AG08395 (cell line): ENCODE data around the gene CCDC57.

Source experiments
- DNase-seq: peaks from one replicate; pipeline ENCODE4 v3.0.0; 2012; ENCODE audit warnings: mixed read lengths, low spot score

Gene CCDC57

DNA sequence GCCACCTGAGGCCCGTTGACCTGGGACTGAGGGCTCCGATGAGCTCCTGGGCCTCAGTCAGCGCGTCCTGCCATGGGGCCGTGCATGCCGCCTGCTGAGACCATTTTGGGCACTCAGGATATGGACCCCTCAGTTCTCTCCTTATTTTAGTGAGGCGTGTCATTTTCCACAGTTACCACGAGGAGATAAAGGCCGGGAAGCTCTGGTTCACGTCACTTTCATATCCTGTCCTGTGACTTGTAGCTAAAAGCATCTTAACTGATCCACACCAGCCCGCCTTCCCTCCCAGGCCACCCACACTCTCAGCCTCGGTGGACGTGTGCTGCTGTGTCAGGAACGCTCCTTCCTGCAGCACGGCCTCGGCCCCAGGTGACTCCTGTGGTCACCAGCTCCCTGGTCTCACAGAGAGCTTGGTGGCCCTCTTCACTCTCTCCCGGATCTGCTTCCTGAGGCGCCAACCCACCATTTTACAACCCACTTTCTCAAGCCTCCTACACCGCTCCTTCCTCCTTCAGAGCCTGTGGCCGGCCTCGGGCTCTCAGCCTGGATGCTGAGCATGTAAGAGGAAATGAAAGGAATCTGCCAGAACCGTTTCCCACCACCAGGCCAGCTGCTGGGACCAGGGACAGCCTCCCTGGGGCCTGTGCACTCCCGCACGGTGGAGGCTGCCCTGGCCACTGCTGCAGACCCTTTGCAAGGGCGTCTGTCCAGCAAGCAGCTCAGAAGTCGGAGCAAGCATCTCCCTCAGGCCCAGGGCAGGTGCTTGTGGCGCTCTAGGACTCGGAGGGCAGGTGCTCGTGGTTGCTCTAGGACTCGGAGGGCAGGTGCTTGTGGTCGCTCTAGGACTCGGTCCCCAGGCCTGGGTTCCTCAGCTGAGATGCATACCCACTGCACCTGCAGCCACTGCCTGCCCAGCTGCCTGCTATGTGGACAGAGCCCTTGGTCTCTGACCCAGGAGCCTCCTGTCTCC, 90.7 kb downstream of the CCDC57 start:
- no peak for DNase-seq

DNA sequence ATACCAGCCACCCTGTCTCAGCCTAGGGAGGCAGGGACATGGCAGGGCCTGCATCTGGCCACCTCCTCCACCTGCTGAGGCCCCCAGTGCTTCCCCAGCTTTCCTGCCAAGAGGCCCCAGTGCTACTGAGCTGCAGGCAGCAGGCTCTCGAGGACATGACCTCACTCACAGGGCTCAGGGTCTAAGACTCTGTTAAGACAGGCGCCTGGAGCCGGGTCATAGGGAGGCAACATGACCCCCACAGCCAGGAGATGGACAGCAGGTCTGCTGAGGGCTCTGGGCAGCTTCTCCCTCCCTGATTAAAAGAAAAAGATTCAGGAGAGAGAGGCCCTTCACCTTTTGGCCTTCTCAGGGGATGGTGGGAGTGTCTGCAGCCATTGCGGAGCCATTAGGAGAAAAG, 91.4 kb downstream of the CCDC57 start:
- DNase-seq: no peak

DNA sequence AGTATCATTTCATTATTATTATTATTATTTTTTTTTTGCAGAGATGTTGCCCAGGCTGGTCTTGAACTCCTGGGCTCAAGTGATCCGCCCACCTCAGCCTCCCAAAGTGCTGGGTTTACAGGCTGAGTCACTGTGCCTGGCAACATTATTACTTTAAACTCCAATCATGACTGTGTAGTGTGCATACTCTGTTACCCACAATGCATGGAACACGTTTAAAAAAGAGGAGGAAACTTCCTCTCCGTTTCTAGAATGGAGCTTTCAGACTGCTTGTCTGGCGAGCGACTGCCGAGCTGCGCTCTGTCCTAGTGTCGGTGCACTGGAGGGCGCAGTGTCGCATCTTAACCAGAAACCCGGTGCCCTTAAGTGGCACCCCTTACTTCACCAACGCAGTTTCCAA, 92.5 kb downstream of the CCDC57 start:
- peak; percentile 32 for DNase-seq

DNA sequence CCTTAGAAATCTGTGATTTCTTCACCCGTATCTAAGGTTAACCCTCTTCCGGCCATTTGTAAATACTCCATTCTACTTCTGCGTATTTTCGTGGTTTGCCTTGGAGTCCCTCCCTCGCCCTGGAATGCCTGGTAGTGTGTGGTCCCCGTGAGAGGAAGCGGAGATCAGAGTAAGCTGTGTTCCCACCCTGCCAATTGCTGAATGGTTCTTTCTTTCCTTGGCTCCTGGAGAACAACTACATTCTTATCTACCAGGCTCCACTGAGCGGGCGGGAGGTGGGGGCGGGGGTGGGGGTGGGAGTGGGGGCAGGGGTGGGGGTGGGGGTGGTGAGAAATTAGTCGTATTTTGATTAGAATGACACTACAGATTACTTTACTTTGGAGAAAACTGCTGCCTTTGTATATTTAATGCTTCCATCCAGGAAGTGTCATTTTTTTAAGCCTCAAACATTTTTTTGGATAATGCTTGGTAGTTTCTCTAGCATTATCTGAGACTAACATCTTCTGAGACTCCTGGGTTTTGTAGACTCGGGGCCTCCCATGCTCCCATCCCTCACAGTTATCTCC, 93.7 kb downstream of the CCDC57 start:
- no peak for DNase-seq

DNA sequence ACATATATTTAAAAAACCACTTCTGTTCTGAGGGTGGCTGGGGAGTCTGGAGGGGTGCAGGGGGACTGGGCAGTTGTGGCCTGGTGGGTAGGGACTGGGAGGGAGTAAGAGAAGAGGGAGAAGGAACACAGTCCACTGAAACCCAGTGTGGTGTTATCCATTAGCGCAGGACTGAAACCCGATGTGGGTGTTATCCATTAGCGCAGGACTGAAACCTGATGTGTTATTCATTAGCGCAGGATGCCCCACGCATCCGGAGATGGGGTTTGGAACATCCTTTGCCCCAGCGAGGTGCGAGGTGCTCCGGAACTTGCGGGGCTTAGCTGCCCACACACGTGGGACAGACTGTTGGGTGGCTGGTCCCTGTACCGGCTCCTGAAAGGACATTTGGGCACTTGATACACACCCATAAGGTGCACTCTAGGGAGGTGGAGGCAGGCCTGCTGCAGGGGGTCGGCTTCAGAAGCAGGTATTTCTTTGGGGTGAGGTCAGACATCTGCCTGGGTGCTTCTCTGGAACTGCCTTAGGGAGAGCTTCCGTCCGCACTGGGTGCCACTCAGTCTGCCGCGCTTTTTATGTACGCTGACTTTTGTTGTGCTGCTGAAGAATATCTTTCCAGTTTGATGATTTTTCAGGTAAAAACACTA, 94.4 kb downstream of the CCDC57 start:
- DNase-seq: no peak

DNA sequence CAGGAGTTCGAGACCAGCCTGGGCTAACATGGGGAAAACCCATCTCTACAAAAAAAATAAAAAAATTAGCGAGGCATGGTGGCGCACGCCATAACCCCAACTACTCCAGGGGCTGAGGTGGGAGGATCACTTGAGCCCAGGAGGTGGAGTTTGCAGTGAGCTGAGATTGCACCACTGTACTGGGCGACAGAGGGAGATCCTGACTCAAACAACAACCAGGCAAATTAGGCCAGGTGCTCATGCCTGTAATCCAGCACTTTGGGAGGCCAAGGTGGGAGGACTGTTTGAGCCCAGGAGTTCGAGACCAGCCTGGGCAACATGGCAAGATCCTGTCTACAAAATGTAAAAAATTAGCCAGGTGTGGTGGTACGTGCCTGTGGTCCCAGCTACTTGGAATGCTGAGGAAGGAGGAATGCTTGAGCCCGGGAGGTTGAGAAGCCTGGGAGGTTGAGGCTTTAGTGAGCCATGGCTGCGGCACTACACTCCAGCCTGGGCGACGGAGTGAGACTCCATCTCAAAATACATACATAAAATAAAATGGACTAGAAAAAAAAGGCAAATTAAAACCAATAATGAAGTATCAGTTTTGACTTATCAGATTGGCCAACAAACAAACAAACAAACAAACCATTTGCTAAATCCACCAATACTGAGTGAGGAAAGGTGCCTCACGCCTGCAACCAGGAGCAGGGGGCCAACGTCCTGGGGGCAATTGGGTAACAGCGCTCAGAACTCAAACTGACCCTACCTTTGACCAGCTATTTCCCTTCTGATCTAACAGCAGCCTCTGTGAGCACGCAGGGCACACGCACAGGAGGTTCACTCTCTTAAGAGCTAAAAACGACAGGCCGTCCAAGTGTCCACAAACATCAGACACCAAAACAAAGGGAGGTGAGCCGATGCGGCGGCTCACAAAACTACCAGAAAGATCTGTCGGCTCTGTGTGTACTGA, 95.2 kb downstream of the CCDC57 start:
- no peak for DNase-seq

DNA sequence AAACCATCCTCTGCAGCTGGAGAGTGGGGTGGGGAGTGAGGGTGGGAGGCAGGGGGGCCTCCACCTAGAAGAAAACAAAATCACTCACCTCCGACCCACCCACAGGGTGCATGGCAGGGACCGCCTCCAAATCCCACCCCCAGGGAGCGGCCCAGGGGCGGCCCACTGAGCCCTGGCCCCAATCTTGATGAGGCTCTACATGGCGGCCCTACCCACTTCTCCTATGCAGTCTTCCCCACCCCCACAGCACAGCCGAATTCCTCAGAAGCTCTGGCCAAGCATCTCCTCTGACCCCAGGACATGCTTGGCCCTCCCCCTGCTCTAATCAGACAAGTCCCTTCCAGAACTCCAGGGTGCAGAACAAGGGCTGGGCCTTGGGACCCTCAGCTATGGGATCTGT, 96.4 kb downstream of the CCDC57 start:
- DNase-seq: no peak

DNA sequence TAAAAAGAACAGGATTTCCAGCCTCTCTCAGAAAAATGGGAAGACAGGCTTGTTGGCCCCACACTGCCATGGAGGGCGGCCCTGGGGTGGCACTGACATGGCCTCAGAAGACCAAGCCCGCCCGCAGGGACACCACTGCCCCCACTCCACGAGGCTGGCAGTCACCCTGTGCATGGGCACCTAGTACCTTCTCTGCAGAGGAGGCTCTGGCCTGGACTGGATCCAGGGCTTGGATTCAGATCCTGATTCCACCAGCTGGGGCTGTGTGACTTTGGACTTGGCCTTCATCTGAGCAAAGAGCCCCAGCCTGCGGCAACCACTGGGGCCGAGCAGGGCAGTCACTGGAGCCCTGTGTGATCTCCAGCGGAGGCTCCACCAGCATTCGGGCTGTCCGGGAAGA, 97.8 kb downstream of the CCDC57 start:
- no peak for DNase-seq

DNA sequence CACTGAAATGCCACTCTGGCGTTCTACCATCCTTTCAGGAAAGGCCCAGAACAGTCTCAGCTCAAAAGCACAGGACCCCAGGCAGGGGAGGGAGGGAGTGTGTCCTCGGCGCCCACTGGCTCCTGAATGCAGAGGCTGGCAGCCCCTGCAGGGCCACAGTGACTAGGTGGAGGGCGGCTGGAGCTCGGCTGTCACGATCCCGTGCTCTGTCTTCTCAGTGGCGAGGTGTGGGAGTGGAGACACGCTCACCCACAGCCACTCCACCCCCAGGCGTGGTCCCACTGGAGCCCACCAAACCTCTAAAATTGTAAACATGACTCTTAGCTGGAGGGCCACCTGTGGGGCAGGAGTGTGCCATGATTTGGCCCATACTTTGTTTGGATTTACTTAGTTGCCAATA, 98.2 kb downstream of the CCDC57 start:
- no peak for DNase-seq

DNA sequence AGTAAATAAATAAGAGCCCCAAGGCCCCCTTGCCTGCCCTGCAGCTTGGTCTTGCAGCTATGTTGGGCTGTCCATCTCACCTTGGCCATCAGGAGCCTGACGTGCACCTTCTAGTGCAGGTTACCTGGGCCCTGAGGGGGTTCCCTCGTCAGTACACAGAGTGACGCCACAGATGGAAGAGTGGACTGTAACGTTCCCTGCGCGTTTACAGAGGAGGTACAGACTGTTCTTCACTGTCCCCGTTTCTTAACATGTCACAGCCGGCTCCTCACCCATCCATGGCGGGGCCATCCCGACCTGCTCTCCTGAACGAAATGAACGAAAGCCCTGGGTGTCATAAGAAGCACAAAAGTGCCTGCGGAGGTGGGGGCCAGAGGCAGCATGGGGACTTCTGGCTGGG, 98.7 kb downstream of the CCDC57 start:
- no peak for DNase-seq

DNA sequence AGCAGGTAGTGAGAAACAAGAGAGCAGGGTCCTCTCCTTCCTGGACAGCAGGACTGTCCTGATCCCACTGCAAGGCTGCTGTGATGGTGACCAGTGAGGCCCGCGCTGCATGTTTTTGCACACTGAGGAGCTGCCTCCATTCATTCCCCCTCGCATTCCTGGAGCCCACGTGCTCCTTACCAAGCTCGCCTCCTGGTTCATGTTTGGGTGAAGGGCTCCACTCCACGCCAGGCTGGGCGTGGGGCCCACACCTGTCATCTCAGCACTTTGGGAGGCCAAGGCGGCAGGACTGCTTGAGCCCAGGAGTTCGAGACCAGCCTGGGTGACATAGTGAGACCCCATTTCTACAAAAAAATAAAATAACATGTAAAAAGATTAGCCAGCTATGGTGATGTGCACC, 99.2 kb downstream of the CCDC57 start:
- no peak for DNase-seq

DNA sequence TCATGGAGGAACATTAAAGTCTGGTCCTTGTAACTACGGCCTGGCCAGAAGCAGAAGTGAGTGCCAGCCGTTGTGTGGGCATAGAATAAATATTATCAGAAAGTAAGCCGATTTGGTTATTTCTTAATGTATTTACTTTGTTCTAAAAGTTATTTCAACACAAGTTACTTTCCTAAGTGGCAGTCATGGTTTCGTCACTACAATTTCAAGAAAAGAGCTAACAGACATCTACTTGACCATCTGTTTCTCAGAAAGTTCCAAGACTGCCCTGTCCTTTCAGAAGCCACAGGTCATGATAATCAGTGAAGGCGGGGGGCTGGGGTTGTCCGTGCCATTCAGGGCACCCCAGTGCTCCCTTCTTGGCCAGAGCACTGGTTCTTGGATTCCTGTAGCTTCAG, 99.7 kb downstream of the CCDC57 start:
- no peak for DNase-seq

DNA sequence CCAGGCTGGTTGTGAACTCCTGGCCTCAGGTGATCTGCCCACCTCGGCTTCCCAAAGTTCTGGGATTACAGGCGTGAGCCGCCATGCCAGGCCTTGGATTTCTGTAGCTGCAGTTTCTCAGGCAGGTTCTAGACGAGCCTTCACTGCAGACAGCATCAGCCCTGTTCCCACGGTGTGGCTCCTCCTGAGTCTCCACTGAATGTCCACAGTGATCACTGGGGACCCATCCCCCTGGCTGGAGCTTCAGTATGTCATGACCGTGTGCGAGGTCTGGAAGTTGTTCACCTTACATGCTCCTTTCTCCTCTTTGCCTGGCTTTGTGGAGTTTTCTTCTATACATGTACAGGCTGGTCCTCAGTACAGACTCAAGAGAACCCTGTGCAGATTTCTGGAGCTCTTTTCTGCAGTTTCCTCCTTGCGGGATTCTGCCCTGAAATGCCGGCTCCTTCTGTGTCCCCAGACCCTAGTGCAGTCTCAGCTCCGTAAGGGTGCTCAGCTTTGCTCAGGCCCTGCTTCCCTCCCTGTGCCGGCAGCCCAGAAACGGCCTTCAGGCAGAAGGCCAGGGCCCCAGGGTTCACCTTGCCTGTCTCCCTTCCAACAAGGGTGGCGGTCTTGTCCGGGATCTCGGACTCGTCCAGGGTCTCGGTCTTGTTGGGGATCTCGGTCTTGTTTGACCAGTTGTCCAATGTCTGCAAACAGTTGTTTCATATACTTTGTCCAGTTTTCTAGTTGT, 100.3 kb downstream of the CCDC57 start:
- DNase-seq: no peak

DNA sequence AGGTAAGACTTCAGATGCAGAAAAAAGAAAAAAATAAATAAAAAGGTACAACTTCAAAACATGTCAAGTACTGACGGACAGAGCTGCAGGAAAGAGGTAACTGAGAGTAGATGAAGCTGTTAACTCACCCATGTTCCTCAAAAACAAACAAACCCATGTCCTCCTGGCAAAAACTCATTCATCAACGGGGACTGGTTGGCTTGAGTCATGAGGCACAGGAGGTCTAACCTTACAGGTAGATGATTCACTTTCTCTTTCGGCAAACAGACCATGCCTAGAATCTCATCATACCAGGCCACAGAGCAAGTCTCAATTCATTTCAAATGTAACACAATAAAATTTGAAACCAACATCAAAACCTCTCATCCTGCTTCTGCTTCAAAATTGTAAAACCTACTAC, 102.3 kb downstream of the CCDC57 start:
- no peak for DNase-seq

DNA sequence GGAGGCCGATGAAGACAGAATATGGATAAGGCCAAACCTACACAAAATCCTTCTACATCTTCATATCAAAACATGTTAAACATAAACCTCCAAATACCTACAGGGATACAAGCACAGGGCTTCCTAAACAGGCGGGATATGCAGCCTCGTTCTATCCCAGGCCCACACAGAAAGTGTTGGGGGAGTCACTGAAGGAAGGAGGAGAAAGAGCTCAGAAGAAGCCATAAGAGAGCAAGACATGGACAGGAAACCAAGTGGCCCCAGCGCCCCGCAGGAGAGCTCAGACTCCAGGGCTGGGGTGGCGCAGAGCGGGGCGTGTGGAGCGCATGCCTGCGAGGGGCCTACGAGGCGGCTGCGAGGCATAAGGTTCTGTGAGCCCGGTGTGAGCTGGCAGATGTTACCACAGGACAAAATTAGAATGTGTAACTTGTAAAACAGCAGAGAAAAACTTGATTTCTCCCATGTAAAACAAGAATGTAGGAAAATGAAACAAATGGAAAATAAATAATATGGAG, 103.6 kb downstream of the CCDC57 start:
- DNase-seq: no peak

DNA sequence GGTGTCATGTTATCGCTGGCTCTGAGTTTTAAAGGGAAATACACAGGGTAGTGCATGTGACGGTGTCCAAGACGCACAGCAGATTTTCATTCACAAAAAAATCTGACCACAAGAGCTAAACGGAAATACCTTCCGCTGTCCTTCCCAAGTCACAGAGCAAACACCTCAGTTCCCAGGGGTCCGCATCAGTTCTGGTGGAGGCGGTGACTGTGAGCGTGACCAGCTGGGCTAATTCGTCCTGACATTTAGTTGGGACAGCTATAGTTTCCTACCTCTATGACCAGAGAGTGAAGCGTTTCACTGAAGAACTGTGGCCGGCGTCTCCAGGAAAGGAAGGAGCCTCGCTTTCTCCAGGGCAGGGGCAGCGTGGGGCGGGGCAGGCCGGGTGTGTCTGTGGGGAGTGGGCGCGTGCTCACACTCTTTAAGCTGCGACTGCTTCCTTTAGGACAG, 104.1 kb downstream of the CCDC57 start:
- no peak for DNase-seq

DNA sequence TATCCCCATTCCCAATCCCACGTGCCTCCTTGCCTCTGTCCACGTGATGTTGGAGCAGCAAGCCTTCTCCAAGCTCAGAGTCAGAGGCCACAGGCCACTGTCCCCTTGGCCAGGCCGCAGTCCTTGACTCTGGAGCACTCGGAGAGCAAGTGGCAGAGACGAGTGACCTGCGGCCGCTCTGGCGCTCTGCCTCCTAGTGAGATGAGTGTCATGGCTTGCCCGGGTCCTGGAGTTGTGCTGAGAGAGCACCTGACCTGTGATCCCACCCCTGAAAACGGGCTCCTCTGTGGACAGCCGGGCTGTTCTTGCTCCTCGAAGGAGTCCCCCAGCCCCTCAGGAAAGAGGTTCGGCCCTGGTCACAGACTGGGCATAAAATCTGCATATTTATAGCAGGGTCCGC, 104.6 kb downstream of the CCDC57 start:
- DNase-seq: no peak

DNA sequence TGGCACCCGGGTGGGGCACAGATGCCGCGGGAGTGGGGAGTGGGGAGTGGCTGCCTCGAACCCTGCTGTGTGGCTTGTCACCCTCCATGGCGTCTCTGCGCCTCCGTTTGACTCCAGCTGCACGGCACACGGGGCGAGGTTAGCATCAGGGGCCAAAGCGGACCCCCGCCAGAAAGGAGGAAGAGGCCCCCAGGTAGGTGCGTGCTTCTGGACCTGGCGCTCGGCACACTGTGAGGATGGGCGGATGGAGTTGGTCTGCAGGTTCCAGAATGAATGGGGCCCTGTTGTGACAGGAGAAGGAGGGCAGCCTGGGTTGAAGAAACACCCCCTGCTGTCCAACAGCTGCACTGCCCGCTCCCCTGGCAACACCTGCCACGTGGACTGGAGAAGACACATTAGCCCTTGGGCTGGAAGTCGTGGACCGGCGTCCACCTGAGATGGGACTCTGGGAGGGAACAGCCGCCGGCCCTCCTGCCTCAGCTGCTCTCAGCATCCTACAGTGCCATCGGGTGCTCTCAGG, 105.2 kb downstream of the CCDC57 start:
- no peak for DNase-seq

DNA sequence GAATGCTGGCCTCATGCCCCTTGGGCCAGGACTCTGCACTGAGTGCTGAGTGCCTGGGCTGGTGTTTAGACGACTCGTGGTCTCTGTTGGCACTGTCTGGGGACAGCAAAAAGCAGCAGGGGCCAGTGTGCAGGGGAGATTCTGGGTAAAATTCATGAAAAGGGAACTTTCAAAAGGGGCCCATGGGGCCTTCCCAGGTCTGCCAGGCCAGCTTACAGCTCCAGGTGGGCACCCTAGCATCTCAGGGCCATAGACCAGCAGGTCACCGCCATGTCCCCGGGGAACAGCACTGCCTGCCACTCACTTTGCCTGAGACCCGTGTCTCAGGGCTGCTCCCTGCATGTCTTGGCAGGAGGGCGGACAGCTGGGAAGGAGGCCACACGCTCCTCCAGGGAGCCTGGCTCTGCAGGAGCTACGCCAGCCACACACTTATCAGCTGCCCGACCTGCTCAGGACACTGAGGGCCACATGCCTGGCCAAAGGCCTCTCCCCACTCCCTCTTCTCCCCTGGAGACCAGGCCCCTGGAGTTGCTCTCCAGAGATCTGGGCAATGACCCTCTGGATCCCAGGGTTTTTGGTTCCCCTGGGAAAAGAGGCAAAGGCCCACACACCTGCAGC, 105.8 kb downstream of the CCDC57 start:
- DNase-seq: no peak
